ENCODE results near the gene TOR1AIP1. TPM values are rescaled to one million over a fixed set of nuclear protein-coding genes. Genes with fewer than 3 reads are reported as not detected.

TOR1AIP1 gene
- total RNA-seq, 1 donor from 2014 or later = 11.1 TPM

- no peaks in the 10 kb centered on the region for H3K9me3 Mint-ChIP-seq (ENCODE audit: unreplicated experiment)
- H3K27ac Mint-ChIP-seq (ENCODE audit: unreplicated experiment) = no peak overlapping the region
- no peak overlapping the region for H3K4me3 Mint-ChIP-seq (ENCODE audit: unreplicated experiment)
- no peak for TF ChIP-seq CTCF (IDR thresholded peaks at IDR 0.05; ENCODE audit: partially characterized antibody, unreplicated experiment)
- peaks cover 2% of the 10 kb centered on the region for H3K27me3 Mint-ChIP-seq (ENCODE audit: unreplicated experiment)
- no peaks in the 10 kb centered on the region for H3K36me3 Mint-ChIP-seq (ENCODE audit: unreplicated experiment)
- no peaks in the 10 kb centered on the region for H3K4me1 Mint-ChIP-seq (ENCODE audit: low read depth, unreplicated experiment)
- DNase-seq = no peak
Measured at GRCh38 chr1:179941454-179941853, 59.4 kb downstream of the TOR1AIP1 start.

- Mint-ChIP-seq H3K9me3 (ENCODE audit: unreplicated experiment) (peaks cover 2% of the 10 kb centered on the region), H3K27ac (ENCODE audit: unreplicated experiment) (no peak overlapping the region), H3K4me3 (ENCODE audit: unreplicated experiment) (no peak overlapping the region), H3K36me3 (ENCODE audit: unreplicated experiment) (no peaks in the 10 kb centered on the region), H3K27me3 (ENCODE audit: unreplicated experiment) (peaks cover 6% of the 10 kb centered on the region), H3K4me1 (ENCODE audit: low read depth, unreplicated experiment) (no peaks in the 10 kb centered on the region)
- no peak for DNase-seq
- TF ChIP-seq CTCF (IDR thresholded peaks at IDR 0.05; ENCODE audit: partially characterized antibody, unreplicated experiment) = no peak
Measured at GRCh38 chr1:179950651-179951050, 68.6 kb downstream of the TOR1AIP1 start.

- no peak overlapping the region for H3K4me3 Mint-ChIP-seq (ENCODE audit: unreplicated experiment)
Measured at GRCh38 chr1:179951383-179952144, 69.5 kb downstream of the TOR1AIP1 start.

GRCh38 chr1:179952186-179952585, 70.1 kb downstream of the TOR1AIP1 start:
- peaks cover 6% of the 10 kb centered on the region for H3K4me1 Mint-ChIP-seq (ENCODE audit: low read depth, unreplicated experiment)
- no peak overlapping the region for H3K27ac Mint-ChIP-seq (ENCODE audit: unreplicated experiment)
- H3K9me3 Mint-ChIP-seq (ENCODE audit: unreplicated experiment) = peaks cover 2% of the 10 kb centered on the region
- peaks cover 6% of the 10 kb centered on the region for H3K27me3 Mint-ChIP-seq (ENCODE audit: unreplicated experiment)
- H3K36me3 Mint-ChIP-seq (ENCODE audit: unreplicated experiment) = no peaks in the 10 kb centered on the region
- H3K4me3 Mint-ChIP-seq (ENCODE audit: unreplicated experiment) = no peak overlapping the region
- no peak for DNase-seq
- no peak for TF ChIP-seq CTCF (IDR thresholded peaks at IDR 0.05; ENCODE audit: partially characterized antibody, unreplicated experiment)

More at GRCh38 chr1:179951383-179952144, 69.5 kb downstream of the TOR1AIP1 start:
- Mint-ChIP-seq H3K36me3 (ENCODE audit: unreplicated experiment) (no peaks in the 10 kb centered on the region), H3K9me3 (ENCODE audit: unreplicated experiment) (peaks cover 2% of the 10 kb centered on the region), H3K27me3 (ENCODE audit: unreplicated experiment) (peaks cover 6% of the 10 kb centered on the region), H3K4me1 (ENCODE audit: low read depth, unreplicated experiment) (peaks cover 3% of the 10 kb centered on the region), H3K27ac (ENCODE audit: unreplicated experiment) (no peak overlapping the region)
- no peak for DNase-seq
- no peak for TF ChIP-seq CTCF (IDR thresholded peaks at IDR 0.05; ENCODE audit: partially characterized antibody, unreplicated experiment)

- H3K27ac Mint-ChIP-seq (ENCODE audit: unreplicated experiment) = peak overlapping the region; percentile 75
- peaks cover 2% of the 10 kb centered on the region for H3K9me3 Mint-ChIP-seq (ENCODE audit: unreplicated experiment)
- H3K4me1 Mint-ChIP-seq (ENCODE audit: low read depth, unreplicated experiment) = peaks cover 10% of the 10 kb centered on the region
- H3K27me3 Mint-ChIP-seq (ENCODE audit: unreplicated experiment) = peaks cover 6% of the 10 kb centered on the region
- no peak for TF ChIP-seq CTCF (IDR thresholded peaks at IDR 0.05; ENCODE audit: partially characterized antibody, unreplicated experiment)
- no peak for DNase-seq
- no peaks in the 10 kb centered on the region for H3K36me3 Mint-ChIP-seq (ENCODE audit: unreplicated experiment)
- peak overlapping the region; percentile 92 for H3K4me3 Mint-ChIP-seq (ENCODE audit: unreplicated experiment)
Measured at GRCh38 chr1:179953974-179954492, 71.9 kb downstream of the TOR1AIP1 start.

Data from glutamatergic neuron (in vitro differentiated cells).